HG02973 (cell line): ENCODE results near the gene ZMYND12.

Source experiments
- ATAC-seq: cut with Tn5 transposase; IDR thresholded peaks from one replicate; pipeline ENCODE4 v1.9.1; 2021; ENCODE audit warnings: moderate library complexity; ENCODE audit not compliant: unreplicated experiment

ZMYND12 gene

GRCh38 chr1:42442662-42443061 lies 13.2 kb downstream of the ZMYND12 start:
- ATAC-seq: no peak

GRCh38 chr1:42439940-42440339 lies 15.9 kb downstream of the ZMYND12 start:
- no peak for ATAC-seq

- no peak for ATAC-seq
Measured at GRCh38 chr1:42434340-42434739, 21.5 kb downstream of the ZMYND12 start.

- no peak for ATAC-seq
Measured at GRCh38 chr1:42433369-42433768, 22.5 kb downstream of the ZMYND12 start.

- ATAC-seq: no peak
Measured at GRCh38 chr1:42432714-42433113, 23.1 kb downstream of the ZMYND12 start.

GRCh38 chr1:42431514-42431913 lies 24.3 kb downstream of the ZMYND12 start:
- ATAC-seq: no peak

GRCh38 chr1:42430286-42431135 lies 25.3 kb downstream of the ZMYND12 start:
- ATAC-seq: no peak

GRCh38 chr1:42429603-42430002 lies 26.2 kb downstream of the ZMYND12 start:
- ATAC-seq: no peak

GRCh38 chr1:42427240-42427639 lies 28.6 kb downstream of the ZMYND12 start:
- no peak for ATAC-seq

- no peak for ATAC-seq
Measured at GRCh38 chr1:42424201-42424600, 31.6 kb downstream of the ZMYND12 start.

- ATAC-seq: no peak
Measured at GRCh38 chr1:42423681-42424080, 32.1 kb downstream of the ZMYND12 start.

GRCh38 chr1:42422737-42423136 lies 33.1 kb downstream of the ZMYND12 start:
- no peak for ATAC-seq

GRCh38 chr1:42420911-42421585 lies 34.8 kb downstream of the ZMYND12 start:
- no peak for ATAC-seq

- no peak for ATAC-seq
Measured at GRCh38 chr1:42420121-42420520, 35.7 kb downstream of the ZMYND12 start.

GRCh38 chr1:42419126-42419821 lies 36.5 kb downstream of the ZMYND12 start:
- no peak for ATAC-seq

GRCh38 chr1:42418516-42418915 lies 37.3 kb downstream of the ZMYND12 start:
- ATAC-seq: no peak

- ATAC-seq: no peak
Measured at GRCh38 chr1:42417166-42417565, 38.7 kb downstream of the ZMYND12 start.

- no peak for ATAC-seq
Measured at GRCh38 chr1:42414551-42415496, 41.0 kb downstream of the ZMYND12 start.

- no peak for ATAC-seq
Measured at GRCh38 chr1:42403880-42404400, 51.9 kb downstream of the ZMYND12 start.

GRCh38 chr1:42399315-42400100 lies 56.3 kb downstream of the ZMYND12 start:
- no peak for ATAC-seq
